Cardiac muscle cell (in vitro differentiated cells and primary cell): Measurements from ENCODE around the gene ETV4. TPM values are rescaled to one million over a fixed set of nuclear protein-coding genes. Genes with fewer than 3 reads are reported as not detected.

Experiments used
- DNase-seq, 2 donors: peaks; one replicate each; pipeline versions ENCODE4 v3.0.0 to v3.0.0-alpha.2; 2010 to 2017; ENCODE audit warnings: low read depth in 1 of 2, low spot score in 1 of 2
- H3K27ac ChIP-seq: fragments of 200-600 bp; sonication (generic); 2 replicates; pipeline ENCODE4 v1.5.1; 2016
- H3K27me3 ChIP-seq: fragments of 200-600 bp; sonication (generic); 2 replicates; pipeline ENCODE4 v1.6.0; 2016; ENCODE audit warnings: control low read depth
- H3K36me3 ChIP-seq: fragments of 200-600 bp; sonication (generic); 2 replicates; pipeline ENCODE4 v1.5.1; 2016; ENCODE audit warnings: control low read depth
- H3K4me1 ChIP-seq: fragments of 200-600 bp; sonication (generic); 2 replicates; pipeline ENCODE4 v1.8.1; 2017; ENCODE audit warnings: low read depth, mild to moderate bottlenecking, mixed run types
- H3K4me3 ChIP-seq: fragments of 200-600 bp; sonication (generic); 2 replicates; pipeline ENCODE4 v1.5.1; 2016; ENCODE audit warnings: mild to moderate bottlenecking
- H3K9me3 ChIP-seq: fragments of 200-600 bp; sonication (generic); 2 replicates; pipeline ENCODE4 v1.5.1; 2017; ENCODE audit warnings: low read depth, mild to moderate bottlenecking, control low read depth
- polyA plus RNA-seq: library from polyadenylated mRNA; unstranded; fragments of >200 nt; fragmentation: Nextera tagmentation; extraction: Ambion mirVana; gene quantifications from 2 replicates; pipeline ENCODE4 v1.2.1, GENCODE V29; 2016
- total RNA-seq: library from RNA; depleted of rRNA; stranded (reverse); fragments of >200 nt; gene quantifications from 2 replicates; pipeline ENCODE4 v1.2.3, GENCODE V29; 2016
- TF ChIP-seq, protein P1 (sequence below): IDR thresholded peaks from 2 replicates; pipeline ENCODE4 v1.5.1; 2012; ENCODE audit warnings: low read depth, mild to moderate bottlenecking, low read length

ETV4 gene
- total and polyA plus RNA-seq, 2 experiments from 2014 or later: 1.3 to 2.4 TPM

DNA sequence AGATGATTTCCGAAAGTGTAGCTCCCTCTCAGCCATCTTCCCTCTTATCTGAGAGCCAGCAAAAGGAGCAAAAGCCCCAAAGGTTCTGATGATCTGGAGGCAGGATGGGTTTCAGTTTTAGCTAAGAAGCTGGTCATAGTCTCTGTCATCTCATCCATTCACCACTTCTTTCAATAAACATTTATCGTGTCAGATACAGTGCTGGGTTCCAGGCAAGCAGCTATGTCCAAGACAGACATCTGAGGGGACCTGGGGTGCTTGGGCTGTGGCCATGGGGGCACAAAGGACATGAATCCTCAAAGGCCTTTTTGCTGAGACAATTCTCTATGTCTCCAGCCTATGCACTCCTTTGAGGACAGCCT lies 1.0 kb upstream of the ETV4 start:
- Histone ChIP-seq H3K4me3 (no peak overlapping the region), H3K27ac (no peak overlapping the region), H3K36me3 (no peaks in the 10 kb centered on the region), H3K27me3 (peaks cover 59% of the 10 kb centered on the region), H3K4me1 (peaks cover 16% of the 10 kb centered on the region), H3K9me3 (no peaks in the 10 kb centered on the region)
- DNase-seq: no peak
- TF ChIP-seq, protein P1, sequence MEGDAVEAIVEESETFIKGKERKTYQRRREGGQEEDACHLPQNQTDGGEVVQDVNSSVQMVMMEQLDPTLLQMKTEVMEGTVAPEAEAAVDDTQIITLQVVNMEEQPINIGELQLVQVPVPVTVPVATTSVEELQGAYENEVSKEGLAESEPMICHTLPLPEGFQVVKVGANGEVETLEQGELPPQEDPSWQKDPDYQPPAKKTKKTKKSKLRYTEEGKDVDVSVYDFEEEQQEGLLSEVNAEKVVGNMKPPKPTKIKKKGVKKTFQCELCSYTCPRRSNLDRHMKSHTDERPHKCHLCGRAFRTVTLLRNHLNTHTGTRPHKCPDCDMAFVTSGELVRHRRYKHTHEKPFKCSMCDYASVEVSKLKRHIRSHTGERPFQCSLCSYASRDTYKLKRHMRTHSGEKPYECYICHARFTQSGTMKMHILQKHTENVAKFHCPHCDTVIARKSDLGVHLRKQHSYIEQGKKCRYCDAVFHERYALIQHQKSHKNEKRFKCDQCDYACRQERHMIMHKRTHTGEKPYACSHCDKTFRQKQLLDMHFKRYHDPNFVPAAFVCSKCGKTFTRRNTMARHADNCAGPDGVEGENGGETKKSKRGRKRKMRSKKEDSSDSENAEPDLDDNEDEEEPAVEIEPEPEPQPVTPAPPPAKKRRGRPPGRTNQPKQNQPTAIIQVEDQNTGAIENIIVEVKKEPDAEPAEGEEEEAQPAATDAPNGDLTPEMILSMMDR: no peak

DNA sequence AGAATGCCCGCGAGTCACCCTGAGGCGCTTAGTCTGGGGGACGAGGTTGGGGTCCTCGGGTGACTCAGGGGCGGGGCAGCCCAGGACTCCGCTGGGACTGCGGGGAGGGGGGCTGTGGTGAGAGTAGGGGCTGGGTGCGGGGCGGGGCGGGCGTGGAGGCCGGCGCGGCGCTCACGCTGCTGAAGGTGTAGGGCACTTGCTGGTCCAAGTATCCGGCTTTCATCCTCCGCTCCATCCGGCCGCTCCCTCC lies 832 bp downstream of the ETV4 start:
- Histone ChIP-seq H3K36me3 (no peaks in the 10 kb centered on the region), H3K4me1 (peaks cover 9% of the 10 kb centered on the region), H3K27me3 (peaks cover 63% of the 10 kb centered on the region), H3K9me3 (no peaks in the 10 kb centered on the region), H3K4me3 (peak overlapping the region; percentile 38), H3K27ac (no peak overlapping the region)
- TF ChIP-seq, protein P1: no peak
- DNase-seq: peak; percentile 20 to 35

GRCh38 chr17:43543771-43544575 lies 2.2 kb downstream of the ETV4 start:
- Histone ChIP-seq H3K4me1 (peaks cover 9% of the 10 kb centered on the region), H3K9me3 (no peaks in the 10 kb centered on the region), H3K27ac (no peak overlapping the region), H3K27me3 (peaks cover 63% of the 10 kb centered on the region), H3K4me3 (no peak overlapping the region), H3K36me3 (no peaks in the 10 kb centered on the region)
- TF ChIP-seq, protein P1: no peak
- DNase-seq: no peak

DNA sequence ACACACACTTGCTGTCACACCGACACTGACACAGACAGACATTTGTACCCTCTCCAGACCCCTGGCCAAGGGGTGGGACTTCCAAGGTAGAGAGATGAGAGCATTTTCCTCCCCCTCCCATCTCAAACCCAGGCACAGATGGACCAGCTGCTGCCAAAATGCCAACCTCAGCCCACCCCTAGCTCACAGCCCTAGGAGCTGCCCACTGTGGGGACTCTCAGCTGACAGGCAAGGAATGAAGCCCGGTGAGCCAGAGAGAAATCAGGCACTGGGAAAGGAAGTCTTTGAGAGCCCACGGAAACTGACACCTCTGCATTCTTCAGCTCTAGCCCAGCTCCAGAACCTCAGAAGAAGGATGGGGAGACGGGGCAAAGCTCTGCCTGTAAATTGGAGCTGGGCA lies 2.8 kb downstream of the ETV4 start:
- no peak overlapping the region for H3K4me3 ChIP-seq
- H3K27me3 ChIP-seq: peaks cover 63% of the 10 kb centered on the region
- no peaks in the 10 kb centered on the region for H3K36me3 ChIP-seq
- peaks cover 9% of the 10 kb centered on the region for H3K4me1 ChIP-seq
- DNase-seq: no peak
- no peaks in the 10 kb centered on the region for H3K9me3 ChIP-seq
- TF ChIP-seq, protein P1: no peak
- no peak overlapping the region for H3K27ac ChIP-seq

GRCh38 chr17:43542859-43543258 lies 3.3 kb downstream of the ETV4 start:
- peaks cover 58% of the 10 kb centered on the region for H3K27me3 ChIP-seq
- no peak overlapping the region for H3K27ac ChIP-seq
- H3K4me3 ChIP-seq: no peak overlapping the region

More at GRCh38 chr17:43542859-43543258, 3.3 kb downstream of the ETV4 start:
- TF ChIP-seq, protein P1: no peak
- Histone ChIP-seq H3K36me3 (no peaks in the 10 kb centered on the region), H3K9me3 (no peaks in the 10 kb centered on the region), H3K4me1 (peaks cover 9% of the 10 kb centered on the region)
- DNase-seq: no peak
